Measurements from ENCODE around the gene B9D1.

Gene B9D1

GRCh38 chr17:19382531-19383444 is 20.3 kb upstream of the B9D1 start:
- H3K27ac ChIP-seq, result no peak overlapping the region

GRCh38 chr17:19381741-19382444 is 19.4 kb upstream of the B9D1 start:
- no peak overlapping the region for H3K27ac ChIP-seq
- TF ChIP-seq CTCF (conservative IDR thresholded peaks at IDR 0.05), result no peak

More at GRCh38 chr17:19382531-19383444, 20.3 kb upstream of the B9D1 start:
- no peak for TF ChIP-seq CTCF (conservative IDR thresholded peaks at IDR 0.05)

DNA sequence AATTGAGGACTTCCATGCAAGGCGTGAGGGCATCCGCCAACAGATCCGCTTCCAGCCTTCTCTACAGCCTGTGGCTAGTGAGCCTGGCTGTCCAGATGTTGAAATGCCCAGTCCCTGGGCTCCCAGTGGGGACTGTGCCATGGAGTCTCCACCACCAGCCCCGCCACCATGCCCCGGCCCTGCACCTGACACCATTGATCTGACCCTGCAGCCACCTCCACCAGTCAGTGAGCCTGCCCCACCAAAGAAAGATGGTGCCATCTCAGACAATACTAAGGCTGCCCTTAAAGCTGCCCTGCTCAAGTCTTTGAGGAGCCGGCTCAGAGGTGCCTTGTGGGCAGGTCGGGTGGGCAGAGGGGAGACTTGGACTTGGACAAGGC is 18.8 kb upstream of the B9D1 start:
- no peak for TF ChIP-seq CTCF (conservative IDR thresholded peaks at IDR 0.05)
- H3K27ac ChIP-seq, result no peak overlapping the region

DNA sequence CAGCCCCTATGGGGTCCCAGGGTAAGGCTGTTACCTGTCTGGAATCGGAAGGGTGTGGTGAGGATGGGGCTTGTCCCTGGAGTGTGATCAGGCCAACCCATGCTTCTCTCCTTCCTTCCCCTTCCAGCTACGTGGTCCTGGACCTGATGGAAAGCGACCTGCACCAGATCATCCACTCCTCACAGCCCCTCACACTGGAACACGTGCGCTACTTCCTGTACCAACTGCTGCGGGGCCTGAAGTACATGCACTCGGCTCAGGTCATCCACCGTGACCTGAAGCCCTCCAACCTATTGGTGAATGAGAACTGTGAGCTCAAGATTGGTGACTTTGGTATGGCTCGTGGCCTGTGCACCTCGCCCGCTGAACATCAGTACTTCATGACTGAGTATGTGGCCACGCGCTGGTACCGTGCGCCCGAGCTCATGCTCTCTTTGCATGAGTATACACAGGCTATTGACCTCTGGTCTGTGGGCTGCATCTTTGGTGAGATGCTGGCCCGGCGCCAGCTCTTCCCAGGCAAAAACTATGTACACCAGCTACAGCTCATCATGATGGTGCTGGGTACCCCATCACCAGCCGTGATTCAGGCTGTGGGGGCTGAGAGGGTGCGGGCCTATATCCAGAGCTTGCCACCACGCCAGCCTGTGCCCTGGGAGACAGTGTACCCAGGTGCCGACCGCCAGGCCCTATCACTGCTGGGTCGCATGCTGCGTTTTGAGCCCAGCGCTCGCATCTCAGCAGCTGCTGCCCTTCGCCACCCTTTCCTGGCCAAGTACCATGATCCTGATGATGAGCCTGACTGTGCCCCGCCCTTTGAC is 18.2 kb upstream of the B9D1 start:
- H3K27ac ChIP-seq, result no peak overlapping the region
- no peak for TF ChIP-seq CTCF (conservative IDR thresholded peaks at IDR 0.05)

- H3K27ac ChIP-seq, result peak overlapping the region; percentile 88; the same call in 1 of the 2 replicates
- TF ChIP-seq CTCF (conservative IDR thresholded peaks at IDR 0.05), result no peak
Observed at GRCh38 chr17:19379361-19380065, 17.0 kb upstream of the B9D1 start.

DNA sequence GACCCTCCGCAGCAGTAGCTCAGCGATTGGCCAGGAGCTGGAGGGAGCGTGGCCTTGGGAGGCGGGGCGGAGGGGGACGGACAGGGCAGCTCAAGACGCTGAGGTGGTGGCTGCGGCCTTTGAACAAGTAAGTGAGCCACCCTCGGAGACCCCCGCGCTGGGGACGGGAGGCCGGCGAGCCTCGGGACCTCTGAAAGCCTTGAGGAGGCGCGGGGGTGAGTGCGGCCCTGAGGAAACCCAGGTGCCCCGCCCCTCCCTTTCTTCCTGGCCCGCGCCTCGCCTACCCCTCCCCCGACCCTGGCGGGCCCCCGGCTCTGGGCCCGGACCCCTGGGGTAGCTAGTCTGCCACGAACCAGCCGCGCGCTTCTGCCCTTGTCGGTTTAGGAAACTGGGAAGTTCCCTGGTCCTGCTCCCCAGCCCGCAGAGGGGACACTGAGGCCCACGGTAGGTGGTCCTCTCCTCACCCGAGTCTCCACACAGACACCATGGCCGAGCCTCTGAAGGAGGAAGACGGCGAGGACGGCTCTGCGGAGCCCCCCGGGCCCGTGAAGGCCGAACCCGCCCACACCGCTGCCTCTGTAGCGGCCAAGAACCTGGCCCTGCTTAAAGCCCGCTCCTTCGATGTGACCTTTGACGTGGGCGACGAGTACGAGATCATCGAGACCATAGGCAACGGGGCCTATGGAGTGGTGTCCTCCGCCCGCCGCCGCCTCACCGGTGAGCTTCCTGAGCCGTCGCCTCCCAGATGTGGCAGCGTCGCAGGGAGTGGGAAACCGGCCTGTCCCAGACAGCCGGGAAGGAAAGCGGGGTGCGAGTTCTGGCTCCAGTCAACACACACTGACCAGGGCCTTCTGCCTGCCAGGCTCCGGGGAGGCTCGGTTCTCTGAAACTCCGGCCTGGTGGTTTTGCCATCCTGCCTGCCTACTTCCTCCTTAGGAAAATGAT is 16.2 kb upstream of the B9D1 start, which contains the start of gene MAPK7:
MAPK7 (plus strand) TSS at position 83 of the 945 bp plus-strand sequence; CDS start at position 486, 403 bp downstream.
- TF ChIP-seq CTCF (conservative IDR thresholded peaks at IDR 0.05), result no peak
- peak within 1 kb of the TSS; percentile 88 for H3K27ac ChIP-seq
